Measurements from ENCODE around the gene PPP6R3. TPM values are rescaled to one million over a fixed set of nuclear protein-coding genes. Genes with fewer than 3 reads are reported as not detected.

PPP6R3 gene
- total RNA-seq, 3 donors from 2014 or later (not counting 1 experiment from before 2014, with no cell fraction given) = 148 to 176 (median 149) TPM

- Histone ChIP-seq H3K4me1 (ENCODE audit: control insufficient read depth, insufficient read depth, low read length) (peaks cover 34% of the 10 kb centered on the region), H3K27me3 (ENCODE audit: control insufficient read depth, insufficient read depth, low read length) (no peaks in the 10 kb centered on the region), H3K27ac (ENCODE audit: low read length) (no peak overlapping the region), H3K9me3 (ENCODE audit: control insufficient read depth, insufficient read depth, low read length) (no peaks in the 10 kb centered on the region), H3K4me3 (ENCODE audit: low read length) (no peak overlapping the region), H3K36me3 (ENCODE audit: control insufficient read depth, insufficient read depth, low read length) (no peaks in the 10 kb centered on the region)
- Mint-ChIP-seq H3K4me3 (no peak overlapping the region), H3K4me1 (peaks cover 85 to 89% of the 10 kb centered on the region in 2 donors), H3K36me3 (no peaks in the 10 kb centered on the region), H3K27ac (peak overlapping the region in 1 of 2 donors; percentile 47), H3K9me3 (no peaks in the 10 kb centered on the region), H3K27me3 (ENCODE audit: low read depth in 2 of 2) (no peaks in the 10 kb centered on the region)
- 92% methylated on average over 4 of the region's 6 CpGs for WGBS (ENCODE audit: insufficient coverage)
- no peak for DNase-seq
- ATAC-seq = peak in 1 of 3 donors; percentile 37
- intact Hi-C loops (cut with micrococcal nuclease) = no loop called here
- TF ChIP-seq CTCF (IDR thresholded peaks at IDR 0.05) = no peak
Observed at GRCh38 chr11:68501813-68502212, 41.3 kb downstream of the PPP6R3 start.

GRCh38 chr11:68503251-68503687 is 42.7 kb downstream of the PPP6R3 start:
- Histone ChIP-seq H3K4me1 (ENCODE audit: control insufficient read depth, insufficient read depth, low read length) (peaks cover 37% of the 10 kb centered on the region), H3K4me3 (ENCODE audit: low read length) (no peak overlapping the region), H3K27me3 (ENCODE audit: control insufficient read depth, insufficient read depth, low read length) (no peaks in the 10 kb centered on the region), H3K9me3 (ENCODE audit: control insufficient read depth, insufficient read depth, low read length) (no peaks in the 10 kb centered on the region), H3K27ac (ENCODE audit: low read length) (no peak overlapping the region), H3K36me3 (ENCODE audit: control insufficient read depth, insufficient read depth, low read length) (no peaks in the 10 kb centered on the region)
- DNase-seq (no peak), ATAC-seq (no peak)
- intact Hi-C loops (cut with micrococcal nuclease) = no loop called here
- no peak for TF ChIP-seq CTCF (IDR thresholded peaks at IDR 0.05)
- WGBS (ENCODE audit: insufficient coverage) = 66% methylated on average over 9 of the region's 9 CpGs
- Mint-ChIP-seq H3K9me3 (no peaks in the 10 kb centered on the region), H3K36me3 (no peaks in the 10 kb centered on the region), H3K27me3 (ENCODE audit: low read depth in 2 of 2) (no peaks in the 10 kb centered on the region), H3K4me1 (peaks cover 86 to 88% of the 10 kb centered on the region in 2 donors), H3K27ac (peak overlapping the region; percentile 52 to 85), H3K4me3 (peak overlapping the region; percentile 14)

GRCh38 chr11:68503792-68504191 is 43.2 kb downstream of the PPP6R3 start:
- Histone ChIP-seq H3K9me3 (ENCODE audit: control insufficient read depth, insufficient read depth, low read length) (no peaks in the 10 kb centered on the region), H3K4me1 (ENCODE audit: control insufficient read depth, insufficient read depth, low read length) (peaks cover 38% of the 10 kb centered on the region), H3K27me3 (ENCODE audit: control insufficient read depth, insufficient read depth, low read length) (no peaks in the 10 kb centered on the region), H3K27ac (ENCODE audit: low read length) (no peak overlapping the region), H3K4me3 (ENCODE audit: low read length) (no peak overlapping the region), H3K36me3 (ENCODE audit: control insufficient read depth, insufficient read depth, low read length) (no peaks in the 10 kb centered on the region)
- Mint-ChIP-seq H3K4me1 (peaks cover 86 to 88% of the 10 kb centered on the region in 2 donors), H3K27me3 (ENCODE audit: low read depth in 2 of 2) (no peaks in the 10 kb centered on the region), H3K9me3 (no peaks in the 10 kb centered on the region), H3K36me3 (no peaks in the 10 kb centered on the region), H3K27ac (peak overlapping the region; percentile 52 to 85), H3K4me3 (no peak overlapping the region)
- intact Hi-C loops (cut with micrococcal nuclease) = loop anchor here (2.0 kb wide), 1 partner anchor 15 kb away; no protein-coding TSS in a partner anchor
- ATAC-seq (no peak), DNase-seq (no peak)
- no peak for TF ChIP-seq CTCF (IDR thresholded peaks at IDR 0.05)
- 91% methylated on average over 3 of the region's 3 CpGs for WGBS (ENCODE audit: insufficient coverage)
